ENCODE results near the gene GRK5.
A peak's percentile ranks its signal among the peaks of the same experiment; 100 is the strongest.

Gene GRK5

DNA sequence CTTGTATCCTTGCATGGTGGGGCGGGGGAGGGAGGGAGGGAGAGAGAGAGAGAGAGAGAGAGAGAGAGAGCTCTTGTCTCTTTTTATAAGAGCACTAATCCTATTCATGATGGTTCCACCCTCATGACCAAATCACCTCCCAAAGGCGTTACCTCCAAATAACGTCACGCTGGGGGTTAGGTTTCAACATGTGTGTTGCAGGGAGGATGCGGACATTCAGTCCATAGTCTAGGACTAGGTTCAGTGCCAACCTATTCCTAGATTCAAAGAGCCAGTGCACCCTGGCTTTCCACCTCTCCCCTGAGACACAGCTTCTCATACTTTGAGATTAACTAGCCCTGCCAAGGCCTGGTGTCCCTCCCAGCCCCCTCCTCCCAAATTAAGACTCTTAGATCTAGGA is 123.0 kb downstream of the GRK5 start:
- Mint-ChIP-seq H3K27me3 (ENCODE audit: low read depth) (peaks cover 4% of the 10 kb centered on the region), H3K36me3 (ENCODE audit: low read depth) (no peaks in the 10 kb centered on the region), H3K27ac (no peak overlapping the region), H3K4me1 (peaks cover 37% of the 10 kb centered on the region), H3K9me3 (no peaks in the 10 kb centered on the region), H3K4me3 (no peak overlapping the region)
- TF ChIP-seq, protein P1, sequence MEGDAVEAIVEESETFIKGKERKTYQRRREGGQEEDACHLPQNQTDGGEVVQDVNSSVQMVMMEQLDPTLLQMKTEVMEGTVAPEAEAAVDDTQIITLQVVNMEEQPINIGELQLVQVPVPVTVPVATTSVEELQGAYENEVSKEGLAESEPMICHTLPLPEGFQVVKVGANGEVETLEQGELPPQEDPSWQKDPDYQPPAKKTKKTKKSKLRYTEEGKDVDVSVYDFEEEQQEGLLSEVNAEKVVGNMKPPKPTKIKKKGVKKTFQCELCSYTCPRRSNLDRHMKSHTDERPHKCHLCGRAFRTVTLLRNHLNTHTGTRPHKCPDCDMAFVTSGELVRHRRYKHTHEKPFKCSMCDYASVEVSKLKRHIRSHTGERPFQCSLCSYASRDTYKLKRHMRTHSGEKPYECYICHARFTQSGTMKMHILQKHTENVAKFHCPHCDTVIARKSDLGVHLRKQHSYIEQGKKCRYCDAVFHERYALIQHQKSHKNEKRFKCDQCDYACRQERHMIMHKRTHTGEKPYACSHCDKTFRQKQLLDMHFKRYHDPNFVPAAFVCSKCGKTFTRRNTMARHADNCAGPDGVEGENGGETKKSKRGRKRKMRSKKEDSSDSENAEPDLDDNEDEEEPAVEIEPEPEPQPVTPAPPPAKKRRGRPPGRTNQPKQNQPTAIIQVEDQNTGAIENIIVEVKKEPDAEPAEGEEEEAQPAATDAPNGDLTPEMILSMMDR (IDR thresholded peaks at IDR 0.05; ENCODE audit: unreplicated experiment in 3 of 3), result no peak

DNA sequence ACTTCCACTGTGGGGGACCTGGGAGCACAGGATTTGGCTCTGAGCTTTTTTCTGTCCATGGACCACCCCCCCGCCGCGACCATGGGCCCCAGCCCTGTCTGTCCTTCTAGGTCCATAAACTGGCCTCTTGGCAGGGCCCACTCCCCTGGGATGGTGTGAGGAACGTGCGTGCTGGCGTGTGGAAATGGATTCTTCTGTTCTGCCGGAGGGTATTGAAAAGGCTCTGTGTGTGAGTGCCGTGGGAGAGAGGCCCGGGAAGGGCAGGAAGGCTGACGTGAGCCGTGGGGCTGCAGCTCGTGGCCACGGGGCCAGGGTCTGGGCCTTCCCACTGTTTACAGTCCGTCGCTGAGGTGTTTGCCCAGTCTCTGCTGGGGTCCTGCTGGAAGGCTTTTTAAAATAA is 123.7 kb downstream of the GRK5 start:
- H3K9me3 Mint-ChIP-seq, result no peaks in the 10 kb centered on the region
- H3K4me1 Mint-ChIP-seq, result peaks cover 45% of the 10 kb centered on the region
- TF ChIP-seq, protein P1 (IDR thresholded peaks at IDR 0.05; ENCODE audit: unreplicated experiment in 3 of 3), result no peak
- peaks cover 4% of the 10 kb centered on the region for H3K27me3 Mint-ChIP-seq (ENCODE audit: low read depth)
- H3K4me3 Mint-ChIP-seq, result no peak overlapping the region
- no peaks in the 10 kb centered on the region for H3K36me3 Mint-ChIP-seq (ENCODE audit: low read depth)
- H3K27ac Mint-ChIP-seq, result peak overlapping the region; percentile 40 to 72 (median 46)

DNA sequence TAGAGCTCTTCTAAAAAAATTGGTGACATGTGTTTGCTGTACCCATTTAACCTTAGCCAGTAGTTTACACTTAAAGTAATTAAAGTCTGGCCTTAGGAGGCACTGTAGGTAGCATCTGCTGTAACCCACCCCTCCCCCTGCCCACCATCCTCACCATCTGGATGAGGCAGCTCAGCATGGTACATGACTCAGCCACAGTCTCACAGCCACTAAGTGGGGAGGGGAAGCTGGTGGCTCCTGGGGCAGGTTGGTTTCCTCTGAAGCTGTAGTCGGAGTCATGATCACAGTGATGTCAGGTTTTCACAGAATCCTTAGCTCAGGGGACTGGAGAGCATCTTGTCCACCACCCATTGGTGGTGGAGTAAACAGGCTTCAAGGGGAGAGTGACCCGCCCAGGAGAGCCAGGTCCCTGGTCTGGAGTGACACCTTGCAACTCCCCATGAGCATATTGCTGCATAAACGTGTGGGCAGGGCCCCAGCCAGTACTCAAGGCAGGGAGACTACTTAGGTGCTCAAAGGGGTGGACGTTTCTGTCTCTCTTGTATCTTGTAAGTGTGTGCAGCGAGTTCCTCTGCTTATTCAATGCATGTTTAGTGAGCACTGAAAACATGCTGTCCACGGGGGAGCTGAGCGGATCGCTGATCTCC is 125.9 kb downstream of the GRK5 start:
- Mint-ChIP-seq H3K4me3 (no peak overlapping the region), H3K36me3 (ENCODE audit: low read depth) (no peaks in the 10 kb centered on the region), H3K9me3 (no peaks in the 10 kb centered on the region), H3K27me3 (ENCODE audit: low read depth) (peaks cover 7% of the 10 kb centered on the region), H3K4me1 (peaks cover 61% of the 10 kb centered on the region), H3K27ac (peak overlapping the region; percentile 71 to 78 (median 73))
- TF ChIP-seq, protein P1 (IDR thresholded peaks at IDR 0.05; ENCODE audit: unreplicated experiment in 3 of 3), result no peak

DNA sequence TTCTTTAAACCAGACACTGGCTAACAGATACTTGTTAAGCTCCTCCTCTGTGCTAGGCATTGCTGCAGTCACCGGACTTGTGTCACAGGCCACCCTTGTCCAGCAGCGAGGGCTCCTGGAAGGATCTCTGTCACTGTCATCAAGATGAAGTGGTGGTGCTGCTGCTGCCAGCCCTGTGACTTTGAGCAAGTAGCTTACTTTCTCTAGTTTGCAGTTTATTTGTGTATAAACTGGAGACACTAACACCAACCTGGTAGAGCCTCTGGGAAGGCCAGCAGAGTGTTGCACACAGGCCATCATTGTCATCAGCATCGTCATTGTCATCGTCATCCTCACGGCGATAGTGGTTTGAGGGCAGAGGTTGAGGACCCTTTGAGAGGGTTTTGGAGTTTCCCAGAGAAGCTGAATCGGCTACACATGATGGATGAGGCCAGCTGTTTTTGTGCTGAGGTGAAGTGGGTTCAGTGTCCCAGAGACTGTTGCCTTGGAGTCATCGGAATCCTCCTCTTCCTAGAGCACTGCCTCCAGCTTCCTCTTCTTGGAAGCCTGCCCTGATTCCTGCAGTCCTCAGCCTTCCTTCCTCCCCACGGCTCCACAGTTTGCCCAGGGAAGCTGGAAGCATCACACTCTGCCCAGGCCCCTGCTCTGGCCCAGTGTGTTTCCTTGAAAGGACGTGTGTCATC is 128.4 kb downstream of the GRK5 start:
- Mint-ChIP-seq H3K4me1 (peaks cover 70% of the 10 kb centered on the region), H3K36me3 (ENCODE audit: low read depth) (no peaks in the 10 kb centered on the region), H3K27ac (peak overlapping the region; percentile 71 to 78 (median 75)), H3K27me3 (ENCODE audit: low read depth) (peaks cover 7% of the 10 kb centered on the region), H3K9me3 (no peaks in the 10 kb centered on the region), H3K4me3 (no peak overlapping the region)
- TF ChIP-seq, protein P1 (IDR thresholded peaks at IDR 0.05; ENCODE audit: unreplicated experiment in 3 of 3), result no peak

DNA sequence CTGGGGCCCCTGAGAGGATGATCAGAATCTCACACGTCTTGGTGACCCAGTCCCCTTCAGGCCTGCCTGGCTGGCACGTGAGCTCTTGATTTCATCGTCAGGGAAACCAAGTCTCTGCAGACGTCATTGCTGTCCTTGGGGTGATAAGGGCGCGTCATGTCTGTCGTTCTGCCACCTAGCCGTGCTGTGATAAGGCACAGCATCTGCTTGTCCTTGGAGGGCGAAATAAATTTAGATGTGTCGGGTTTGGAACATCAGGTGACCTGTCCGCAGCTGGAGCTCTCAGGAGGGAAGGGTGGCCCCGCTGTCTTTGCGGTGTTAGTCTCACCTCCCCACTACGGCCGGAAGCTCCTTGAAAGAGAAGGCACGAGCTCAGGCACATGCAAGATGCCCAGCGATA is 129.2 kb downstream of the GRK5 start:
- Mint-ChIP-seq H3K9me3 (no peaks in the 10 kb centered on the region), H3K27ac (peak overlapping the region in 1 of 3 experiments; percentile 31), H3K36me3 (ENCODE audit: low read depth) (no peaks in the 10 kb centered on the region), H3K4me3 (no peak overlapping the region), H3K4me1 (peaks cover 70% of the 10 kb centered on the region), H3K27me3 (ENCODE audit: low read depth) (peaks cover 11% of the 10 kb centered on the region)
- TF ChIP-seq, protein P1 (IDR thresholded peaks at IDR 0.05; ENCODE audit: unreplicated experiment in 3 of 3), result no peak

DNA sequence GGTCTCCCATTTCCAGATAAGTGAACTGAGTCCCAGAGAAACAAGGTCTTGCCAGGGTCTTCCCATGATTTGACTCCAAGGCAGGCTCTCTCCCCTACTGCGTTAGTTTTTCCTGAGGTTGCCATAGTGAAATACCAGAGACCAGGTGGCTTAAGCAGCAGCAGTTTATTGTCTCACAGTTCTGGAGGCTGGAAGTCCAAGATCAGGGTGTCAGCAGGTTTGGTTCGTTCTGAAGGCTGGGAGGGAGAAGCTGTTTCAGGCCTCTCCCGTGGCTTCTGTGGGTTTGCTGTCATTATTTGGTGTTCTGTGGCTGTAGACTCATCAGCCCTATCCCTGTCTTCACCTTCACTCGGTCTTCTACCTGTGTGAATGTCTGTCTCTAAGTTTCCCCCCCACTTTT is 129.9 kb downstream of the GRK5 start:
- H3K4me3 Mint-ChIP-seq, result no peak overlapping the region
- no peaks in the 10 kb centered on the region for H3K36me3 Mint-ChIP-seq (ENCODE audit: low read depth)
- TF ChIP-seq, protein P1 (IDR thresholded peaks at IDR 0.05; ENCODE audit: unreplicated experiment in 3 of 3), result no peak
- H3K9me3 Mint-ChIP-seq, result no peaks in the 10 kb centered on the region
- H3K4me1 Mint-ChIP-seq, result peaks cover 75% of the 10 kb centered on the region
- H3K27me3 Mint-ChIP-seq (ENCODE audit: low read depth), result peaks cover 15% of the 10 kb centered on the region
- H3K27ac Mint-ChIP-seq, result no peak overlapping the region
